OCI-LY1 (cell line): Measurements from ENCODE around the gene MAP3K19.
A peak's percentile ranks its signal among the peaks of the same experiment; 100 is the strongest.

Experiments
- H2AFZ ChIP-seq: fragments of 200-600 bp; sonication (generic), shearing (Covaris generic); 2 replicates; pipeline ENCODE4 v1.6.0; 2014; ENCODE audit warnings: antibody characterized with exemption, mild to moderate bottlenecking, low read length
- H3F3A ChIP-seq: fragments of 200-600 bp; sonication (generic), shearing (Covaris generic); 2 replicates; pipeline ENCODE4 v1.6.0; 2014; ENCODE audit warnings: mild to moderate bottlenecking, antibody characterized with exemption, low read length, moderate library complexity; ENCODE audit not compliant: insufficient read depth
- H3K27ac ChIP-seq: fragments of 200-600 bp; sonication (generic); 2 replicates; pipeline ENCODE4 v1.5.1; 2014; ENCODE audit warnings: low read length, mixed run types, mild to moderate bottlenecking, low read depth; ENCODE audit not compliant: poor library complexity, severe bottlenecking
- H3K27me3 ChIP-seq: fragments of 200-600 bp; sonication (generic); 2 replicates; pipeline ENCODE4 v1.6.0; 2014; ENCODE audit warnings: antibody characterized with exemption, mild to moderate bottlenecking, low read length, moderate library complexity; ENCODE audit not compliant: insufficient read depth
- H3K36me3 ChIP-seq: fragments of 200-600 bp; sonication (generic); 2 replicates; pipeline ENCODE4 v1.6.1; 2014; ENCODE audit warnings: mild to moderate bottlenecking, antibody characterized with exemption, low read length, moderate library complexity, mixed read lengths; ENCODE audit not compliant: insufficient read depth
- H3K4me1 ChIP-seq: fragments of 200-600 bp; sonication (generic); 2 replicates; pipeline ENCODE4 v1.5.1; 2014; ENCODE audit warnings: mild to moderate bottlenecking, low read length, moderate library complexity; ENCODE audit not compliant: insufficient read depth, severe bottlenecking
- H3K4me2 ChIP-seq: fragments of 200-600 bp; sonication (generic), shearing (Covaris generic); 2 replicates; pipeline ENCODE4 v1.6.1; 2014; ENCODE audit warnings: low read length
- H3K4me3 ChIP-seq: fragments of 200-600 bp; sonication (generic); 2 replicates; pipeline ENCODE4 v1.5.1; 2014; ENCODE audit warnings: low read length, low read depth, mild to moderate bottlenecking, mixed read lengths; ENCODE audit not compliant: poor library complexity, severe bottlenecking
- H3K79me2 ChIP-seq: fragments of 200-600 bp; shearing (Covaris generic); 2 replicates; pipeline ENCODE4 v1.6.1; 2016; ENCODE audit warnings: mixed run types, low read length, mixed read lengths; ENCODE audit not compliant: insufficient read depth
- H3K9ac ChIP-seq: fragments of 200-600 bp; sonication (generic), shearing (Covaris generic); 2 replicates; pipeline ENCODE4 v1.6.1; 2014; ENCODE audit warnings: mild to moderate bottlenecking, low read length, mixed read lengths
- H3K9me2 ChIP-seq: fragments of 200-600 bp; sonication (generic), shearing (Covaris generic); 2 replicates; pipeline ENCODE4 v1.6.1; 2014; ENCODE audit warnings: low read depth, mild to moderate bottlenecking, low read length, mixed read lengths
- H3K9me3 ChIP-seq: fragments of 200-600 bp; shearing (Covaris generic); 2 replicates; pipeline ENCODE4 v1.6.1; 2014; ENCODE audit warnings: low read length, mixed read lengths
- H4K20me1 ChIP-seq: fragments of 200-600 bp; sonication (generic), shearing (Covaris generic); 2 replicates; pipeline ENCODE4 v1.6.0; 2016; ENCODE audit warnings: mild to moderate bottlenecking, low read length; ENCODE audit not compliant: insufficient read depth
- EZH2 ChIP-seq: fragments of 200-600 bp; sonication (generic), shearing (Covaris generic); IDR thresholded peaks from 2 replicates; pipeline ENCODE4 v1.8.0; 2017; ENCODE audit warnings: borderline replicate concordance, mixed run types, mild to moderate bottlenecking, antibody characterized with exemption, low read length, moderate library complexity, mixed read lengths
- TF ChIP-seq, protein P1 (sequence below): fragments of 200-600 bp; sonication (generic), shearing (Covaris generic); IDR thresholded peaks from 2 replicates; pipeline ENCODE4 v1.5.1; 2017; ENCODE audit warnings: mild to moderate bottlenecking, antibody characterized with exemption, low read length, moderate library complexity, mixed read lengths

Gene MAP3K19

DNA sequence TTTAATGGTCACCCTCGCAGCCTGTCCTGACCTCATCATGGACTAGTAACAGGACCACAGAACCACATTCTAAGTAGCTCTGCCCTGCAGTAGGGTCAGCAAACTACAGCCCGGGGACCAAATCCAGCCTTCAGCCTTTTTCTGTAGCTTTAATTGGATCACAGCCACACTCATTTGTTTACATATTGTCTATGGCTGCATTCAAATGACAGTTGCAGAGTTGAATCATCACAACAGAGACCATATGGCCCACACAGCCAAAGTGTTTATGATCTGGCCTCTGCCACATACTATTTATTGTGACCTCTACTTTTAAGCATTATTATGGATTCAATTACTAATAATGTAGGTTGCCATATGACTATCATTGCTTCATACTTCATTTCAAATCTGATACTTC, 47.7 kb downstream of the MAP3K19 start:
- no peak overlapping the region for H3K27ac ChIP-seq
- H3F3A ChIP-seq: no peaks in the 10 kb centered on the region
- H2AFZ ChIP-seq: no peak overlapping the region
- no peaks in the 10 kb centered on the region for H3K9me2 ChIP-seq
- H4K20me1 ChIP-seq: no peaks in the 10 kb centered on the region
- TF ChIP-seq, protein P1, sequence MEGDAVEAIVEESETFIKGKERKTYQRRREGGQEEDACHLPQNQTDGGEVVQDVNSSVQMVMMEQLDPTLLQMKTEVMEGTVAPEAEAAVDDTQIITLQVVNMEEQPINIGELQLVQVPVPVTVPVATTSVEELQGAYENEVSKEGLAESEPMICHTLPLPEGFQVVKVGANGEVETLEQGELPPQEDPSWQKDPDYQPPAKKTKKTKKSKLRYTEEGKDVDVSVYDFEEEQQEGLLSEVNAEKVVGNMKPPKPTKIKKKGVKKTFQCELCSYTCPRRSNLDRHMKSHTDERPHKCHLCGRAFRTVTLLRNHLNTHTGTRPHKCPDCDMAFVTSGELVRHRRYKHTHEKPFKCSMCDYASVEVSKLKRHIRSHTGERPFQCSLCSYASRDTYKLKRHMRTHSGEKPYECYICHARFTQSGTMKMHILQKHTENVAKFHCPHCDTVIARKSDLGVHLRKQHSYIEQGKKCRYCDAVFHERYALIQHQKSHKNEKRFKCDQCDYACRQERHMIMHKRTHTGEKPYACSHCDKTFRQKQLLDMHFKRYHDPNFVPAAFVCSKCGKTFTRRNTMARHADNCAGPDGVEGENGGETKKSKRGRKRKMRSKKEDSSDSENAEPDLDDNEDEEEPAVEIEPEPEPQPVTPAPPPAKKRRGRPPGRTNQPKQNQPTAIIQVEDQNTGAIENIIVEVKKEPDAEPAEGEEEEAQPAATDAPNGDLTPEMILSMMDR: no peak
- no peak for TF ChIP-seq EZH2
- no peak overlapping the region for H3K9ac ChIP-seq
- H3K36me3 ChIP-seq: no peaks in the 10 kb centered on the region
- no peaks in the 10 kb centered on the region for H3K27me3 ChIP-seq
- H3K9me3 ChIP-seq: no peaks in the 10 kb centered on the region
- peaks cover 4% of the 10 kb centered on the region for H3K4me1 ChIP-seq
- no peak overlapping the region for H3K4me3 ChIP-seq
- H3K79me2 ChIP-seq: no peaks in the 10 kb centered on the region
- no peak overlapping the region for H3K4me2 ChIP-seq

DNA sequence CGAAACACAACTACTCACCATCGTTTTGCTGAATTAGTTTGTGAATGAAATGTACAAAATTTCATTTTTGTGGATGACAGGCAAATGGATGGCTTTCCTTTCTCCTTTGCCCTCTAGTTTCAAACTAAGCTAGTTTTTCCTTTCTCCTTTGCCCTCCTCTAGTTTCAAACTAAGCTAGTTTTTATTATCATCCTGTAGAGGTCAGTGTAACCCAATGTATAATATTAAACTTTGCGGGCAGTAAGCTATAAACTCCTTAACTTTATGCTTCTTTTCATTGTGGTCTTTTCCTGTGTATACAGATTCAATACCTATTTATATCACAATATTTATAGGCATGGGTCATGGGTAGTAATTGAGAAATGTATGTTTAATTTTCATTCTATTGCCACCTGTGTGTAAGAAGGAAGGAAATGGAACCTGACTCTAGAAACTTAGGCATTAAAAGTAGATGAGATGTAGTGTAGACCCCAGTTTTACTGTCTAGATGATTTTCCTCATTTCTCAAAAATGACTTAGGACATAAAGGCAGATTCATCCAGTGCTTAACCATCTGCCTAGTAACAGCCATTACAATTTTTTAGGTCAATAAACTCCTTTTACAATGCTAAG, 58.1 kb downstream of the MAP3K19 start:
- no peak overlapping the region for H3K9ac ChIP-seq
- H4K20me1 ChIP-seq: no peaks in the 10 kb centered on the region
- H3K4me3 ChIP-seq: no peak overlapping the region
- no peaks in the 10 kb centered on the region for H3K79me2 ChIP-seq
- no peaks in the 10 kb centered on the region for H3K27me3 ChIP-seq
- no peak overlapping the region for H3K27ac ChIP-seq
- H3K36me3 ChIP-seq: no peaks in the 10 kb centered on the region
- no peaks in the 10 kb centered on the region for H3F3A ChIP-seq
- H3K9me2 ChIP-seq: no peaks in the 10 kb centered on the region
- TF ChIP-seq, protein P1: peak; percentile 63
- TF ChIP-seq EZH2: no peak
- H3K9me3 ChIP-seq: no peaks in the 10 kb centered on the region
- no peak overlapping the region for H3K4me2 ChIP-seq
- H2AFZ ChIP-seq: no peak overlapping the region
- H3K4me1 ChIP-seq: no peaks in the 10 kb centered on the region

DNA sequence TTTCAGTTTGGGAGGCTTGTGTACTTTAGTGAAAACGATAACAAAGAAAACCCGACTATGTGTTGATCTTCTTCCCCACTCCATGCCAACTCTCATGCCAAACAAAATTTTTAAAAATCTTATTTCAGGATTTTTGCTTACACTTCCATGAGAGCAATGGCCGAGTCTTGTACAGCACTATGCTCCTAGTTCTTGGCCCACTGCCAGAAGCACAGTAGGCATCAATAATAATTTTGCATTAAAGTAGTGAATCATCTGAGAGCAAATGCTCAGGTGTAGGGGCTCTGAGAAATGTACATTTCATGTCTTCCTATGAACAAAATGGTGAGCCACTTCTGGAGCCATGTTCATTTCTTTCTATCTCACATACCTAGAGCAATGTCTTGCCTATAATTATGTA, 62.2 kb downstream of the MAP3K19 start:
- TF ChIP-seq, protein P1: no peak
- no peak for TF ChIP-seq EZH2
- H3K27ac ChIP-seq: no peak overlapping the region
- H3K9ac ChIP-seq: no peak overlapping the region

More for the DNA sequence above, 62.2 kb downstream of the MAP3K19 start:
- H3K36me3 ChIP-seq: no peaks in the 10 kb centered on the region
- H4K20me1 ChIP-seq: no peaks in the 10 kb centered on the region
- no peaks in the 10 kb centered on the region for H3K79me2 ChIP-seq
- H3K4me2 ChIP-seq: no peak overlapping the region
- no peaks in the 10 kb centered on the region for H3K27me3 ChIP-seq
- H3K9me2 ChIP-seq: no peaks in the 10 kb centered on the region
- H3F3A ChIP-seq: no peaks in the 10 kb centered on the region
- H2AFZ ChIP-seq: no peak overlapping the region
- no peaks in the 10 kb centered on the region for H3K4me1 ChIP-seq
- H3K9me3 ChIP-seq: no peaks in the 10 kb centered on the region
- no peak overlapping the region for H3K4me3 ChIP-seq
